HG03575 (cell line): Measurements from ENCODE around the gene SLC39A11.

Source experiments
- ATAC-seq: cut with Tn5 transposase; IDR thresholded peaks from one replicate; pipeline ENCODE4 v1.9.1; 2021; ENCODE audit not compliant: unreplicated experiment, insufficient number of reproducible peaks, low FRiP score; ENCODE audit errors: extremely low read depth

The SLC39A11 gene

DNA sequence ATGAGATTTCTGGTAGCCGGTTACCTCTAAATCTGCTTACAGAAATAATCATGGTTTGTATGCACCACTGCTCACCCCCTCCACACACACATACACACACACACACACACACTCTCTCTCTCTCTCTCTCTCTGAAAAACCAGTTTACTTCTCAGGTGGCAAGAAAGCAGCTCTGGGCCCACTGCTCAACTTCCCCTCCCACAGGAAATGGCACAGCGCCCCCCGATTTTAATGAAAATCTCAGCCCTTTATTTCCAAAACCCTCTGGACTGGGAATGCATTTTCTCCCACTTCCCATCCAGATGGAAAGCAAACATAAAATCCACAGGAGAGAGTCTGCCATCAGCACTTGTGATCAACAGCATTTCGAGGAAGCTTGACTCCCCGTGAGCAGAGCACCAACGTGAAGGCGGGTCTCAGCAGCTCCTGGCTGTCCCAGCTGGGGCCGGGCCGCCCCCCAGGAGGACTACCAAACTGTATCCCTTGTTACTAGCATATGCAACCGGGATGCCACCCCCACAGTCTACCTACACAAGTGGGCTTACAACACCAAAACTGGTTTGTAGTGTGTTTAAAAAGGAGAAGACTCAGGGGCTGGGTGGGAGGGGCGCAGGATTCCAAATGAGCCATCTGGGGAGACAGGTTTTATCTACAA, 121.1 kb downstream of the SLC39A11 start:
- ATAC-seq: no peak

DNA sequence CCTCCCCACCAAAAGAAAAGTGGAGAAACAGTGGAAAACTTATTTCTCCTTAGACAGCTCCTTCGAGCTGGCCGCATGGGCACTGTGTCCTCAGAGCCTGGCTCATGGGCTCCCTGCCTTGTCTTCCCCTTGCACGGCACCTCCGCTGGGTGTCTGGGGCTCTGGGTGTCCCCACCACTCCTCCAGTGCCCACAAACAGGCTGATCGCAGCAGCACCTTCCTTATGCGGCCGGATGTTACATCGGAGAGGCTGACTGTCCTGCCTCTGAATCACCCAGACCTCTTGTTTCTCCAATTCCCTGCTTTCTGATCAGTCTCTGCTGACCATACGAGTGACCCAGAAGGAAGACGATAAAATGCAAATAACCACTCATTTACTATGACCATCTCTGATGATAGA, 121.7 kb downstream of the SLC39A11 start:
- no peak for ATAC-seq

DNA sequence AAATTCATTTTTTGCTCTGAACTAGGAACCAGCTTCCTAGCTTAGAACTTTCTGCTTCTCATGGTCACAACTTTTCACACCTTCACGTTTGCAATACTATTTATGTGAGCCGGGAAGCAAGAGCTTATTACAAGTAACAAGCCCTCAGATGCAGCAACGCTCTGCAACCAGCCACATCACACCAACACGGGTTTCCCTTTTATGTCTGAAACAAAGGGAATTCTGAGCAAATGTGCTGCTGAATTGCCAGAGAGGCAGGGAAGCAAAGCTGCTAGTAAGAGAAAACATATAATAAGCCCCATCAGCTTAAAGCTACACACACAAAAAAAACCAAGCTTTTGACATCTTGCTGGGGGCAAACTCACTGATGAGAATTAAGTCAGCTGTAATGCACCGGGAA, 122.2 kb downstream of the SLC39A11 start:
- ATAC-seq: no peak

DNA sequence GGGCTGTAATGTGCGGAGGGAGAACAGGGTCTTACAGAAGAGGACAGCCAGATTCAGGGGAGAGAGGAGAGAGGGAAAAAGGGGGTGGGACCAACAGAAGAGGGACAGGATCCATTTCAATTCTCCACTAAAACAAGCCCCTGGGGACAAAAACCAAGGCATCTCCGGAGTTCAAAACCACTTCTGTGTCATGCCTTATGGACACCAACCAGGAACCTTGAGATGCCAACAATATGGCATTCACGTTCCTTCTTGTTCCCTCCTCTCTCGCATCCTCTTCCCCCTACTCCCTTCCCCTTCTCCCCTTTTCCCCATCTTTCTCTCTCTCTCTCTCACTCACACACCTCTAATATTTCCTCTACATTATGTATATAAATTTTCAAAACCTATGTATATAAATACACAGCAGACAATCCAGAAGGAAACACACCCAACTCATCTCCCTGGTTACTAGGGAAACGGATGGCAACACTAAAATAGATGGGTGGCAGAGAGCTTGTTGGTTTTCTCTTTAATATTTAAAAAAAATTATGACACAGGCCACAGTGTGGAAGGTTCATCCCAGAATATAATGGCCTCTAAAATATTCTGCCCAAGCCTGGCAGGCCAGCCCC, 123.1 kb downstream of the SLC39A11 start:
- no peak for ATAC-seq

DNA sequence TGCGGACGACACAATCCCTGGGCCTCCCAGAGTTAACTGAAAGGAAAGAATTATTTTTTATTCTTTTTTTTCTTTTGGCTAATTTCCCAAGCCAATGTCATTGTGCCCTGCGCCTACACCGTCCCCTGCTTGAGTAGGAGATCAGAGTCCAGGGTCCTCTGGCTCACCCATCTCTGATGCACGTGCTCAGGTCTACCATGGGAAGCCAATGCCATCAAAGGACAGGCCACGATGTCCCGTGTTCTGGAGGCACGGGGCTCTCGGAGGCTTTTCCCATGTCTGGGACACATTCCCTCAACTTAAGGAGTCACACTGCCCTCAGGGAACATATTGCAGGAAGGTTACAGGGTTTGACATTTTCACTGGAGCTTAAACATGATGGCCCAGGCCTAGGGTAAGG, 123.7 kb downstream of the SLC39A11 start:
- no peak for ATAC-seq

DNA sequence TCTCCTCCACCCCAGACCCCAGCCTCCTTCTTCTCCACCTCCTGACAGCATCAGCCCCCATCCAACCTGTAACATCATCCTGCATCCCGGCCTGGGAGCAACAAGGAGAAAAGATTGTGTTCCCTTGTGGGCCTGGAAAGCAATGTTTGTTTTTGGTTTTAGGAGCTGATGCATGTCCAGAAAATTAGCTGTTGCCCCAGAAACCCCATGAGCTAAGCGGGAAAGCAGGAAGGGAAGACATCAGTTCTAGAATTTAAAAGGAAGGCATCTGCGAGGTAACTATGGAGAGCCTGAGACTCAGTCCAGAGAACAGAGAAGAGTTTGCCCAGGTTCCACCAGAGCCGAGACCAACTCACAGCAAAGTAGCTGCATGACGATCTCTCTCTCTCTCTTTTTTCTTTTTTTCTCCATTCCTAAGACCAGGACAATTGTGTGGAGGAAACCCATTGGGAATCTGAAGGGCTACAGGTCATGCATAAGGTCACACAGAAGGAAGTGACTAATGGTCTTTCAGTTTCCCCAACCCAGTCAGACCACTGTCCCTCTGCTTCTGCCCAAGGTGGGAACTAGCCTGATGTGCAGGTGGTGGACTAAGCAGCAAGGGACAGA, 124.4 kb downstream of the SLC39A11 start:
- ATAC-seq: no peak

DNA sequence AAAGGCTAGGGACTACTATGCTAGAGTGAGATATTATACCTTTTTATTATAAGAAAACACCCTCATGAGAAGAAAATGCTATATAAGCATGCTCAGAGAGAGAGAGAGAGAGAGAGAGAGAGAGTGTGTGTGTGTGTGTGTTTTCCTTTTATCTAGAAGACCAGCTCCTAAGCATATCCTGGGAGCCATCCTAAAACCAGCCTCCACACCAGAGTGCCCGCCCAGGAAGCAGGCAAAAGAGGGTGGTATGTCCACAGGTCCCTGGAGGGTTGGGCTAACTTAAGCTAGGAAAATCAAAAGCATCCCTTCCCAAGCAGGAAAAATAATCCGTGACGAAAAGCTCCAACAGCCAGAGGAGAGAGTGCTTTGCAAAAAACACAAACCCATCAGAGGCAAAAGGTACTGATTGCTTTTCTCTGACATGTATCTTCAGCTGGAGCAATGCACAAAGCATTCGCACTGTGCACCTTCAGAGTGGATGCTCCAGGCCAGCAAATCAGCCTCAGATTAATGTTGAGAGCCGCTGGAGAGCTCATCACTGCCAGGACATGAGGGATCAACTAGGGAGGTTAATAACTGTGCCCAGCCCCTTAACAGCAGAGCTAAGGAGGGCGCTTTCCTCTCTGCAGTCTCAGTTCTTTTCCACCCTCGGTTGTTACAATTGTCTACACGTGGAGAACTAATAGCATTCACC, 125.1 kb downstream of the SLC39A11 start:
- no peak for ATAC-seq

DNA sequence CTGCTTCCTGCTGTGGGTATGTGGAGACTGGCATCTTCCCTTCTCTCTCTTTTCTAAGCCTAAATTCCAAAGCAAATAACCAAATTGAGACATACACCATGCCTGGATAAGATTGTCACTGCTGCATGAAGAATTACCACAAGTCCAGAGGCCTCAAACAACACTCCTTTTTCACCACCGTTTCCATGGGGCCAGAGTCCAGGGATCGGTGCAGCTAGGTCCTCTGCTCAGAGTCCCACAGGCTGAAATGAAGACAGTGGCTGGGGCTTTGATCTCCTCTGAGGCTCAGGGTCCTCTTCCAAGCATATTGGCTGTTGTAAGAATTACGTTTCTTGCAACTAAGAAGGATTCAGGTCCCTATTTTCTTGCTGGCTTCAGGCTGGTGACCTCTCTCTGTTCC, 130.4 kb downstream of the SLC39A11 start:
- no peak for ATAC-seq

DNA sequence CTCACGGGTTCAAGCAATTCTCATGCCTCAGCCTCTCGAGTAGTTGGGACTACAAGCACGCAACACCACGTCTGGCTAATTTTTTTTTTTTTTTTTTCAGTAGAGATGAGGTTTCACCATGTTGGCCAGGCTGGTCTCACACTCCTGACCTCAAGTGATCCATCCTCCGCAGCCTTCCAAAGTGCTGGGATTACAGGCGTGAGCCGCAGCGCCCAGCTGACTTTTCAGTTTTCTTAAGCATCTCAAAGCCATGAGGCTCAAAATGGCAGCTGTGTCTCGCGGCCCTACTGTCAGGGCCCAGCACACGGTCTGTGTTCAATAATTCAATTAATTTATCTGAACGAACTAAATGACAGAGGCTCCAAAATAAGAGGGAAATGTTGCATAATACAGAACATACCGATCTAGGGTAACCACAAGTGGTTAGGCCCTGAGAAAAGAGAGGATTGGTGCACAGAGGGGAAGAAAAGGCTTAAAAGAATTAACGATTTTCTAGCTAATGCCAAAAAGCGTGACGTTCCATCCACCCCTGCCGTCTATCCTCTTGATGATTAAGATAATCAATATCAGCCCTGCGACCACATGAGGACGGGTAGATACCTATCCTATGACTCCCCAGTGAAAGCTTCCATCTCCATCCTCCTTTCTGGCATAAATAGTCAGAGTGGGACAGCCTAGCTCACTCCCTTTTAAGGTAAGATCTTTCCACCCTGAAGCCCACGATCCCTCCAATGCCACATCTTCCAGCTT, 136.9 kb downstream of the SLC39A11 start:
- no peak for ATAC-seq

DNA sequence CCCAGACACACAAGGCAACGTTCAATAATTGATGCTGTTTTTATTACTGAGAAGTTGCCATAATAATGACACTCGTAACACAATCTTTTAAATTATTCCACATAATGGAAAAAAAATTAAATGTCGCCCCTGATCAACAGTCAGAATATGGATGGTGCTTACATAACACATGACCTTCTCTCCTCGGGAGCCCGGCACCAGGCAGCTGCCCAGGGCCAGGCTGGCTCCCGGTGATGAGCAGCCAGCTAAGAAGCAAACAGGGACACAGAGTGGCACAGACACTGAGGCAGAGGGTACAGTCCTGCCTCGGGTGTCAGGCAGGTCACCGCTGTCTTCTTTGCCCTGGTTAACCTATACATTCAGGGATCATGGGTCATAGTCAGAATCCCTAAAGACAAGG, 137.9 kb downstream of the SLC39A11 start:
- ATAC-seq: no peak

DNA sequence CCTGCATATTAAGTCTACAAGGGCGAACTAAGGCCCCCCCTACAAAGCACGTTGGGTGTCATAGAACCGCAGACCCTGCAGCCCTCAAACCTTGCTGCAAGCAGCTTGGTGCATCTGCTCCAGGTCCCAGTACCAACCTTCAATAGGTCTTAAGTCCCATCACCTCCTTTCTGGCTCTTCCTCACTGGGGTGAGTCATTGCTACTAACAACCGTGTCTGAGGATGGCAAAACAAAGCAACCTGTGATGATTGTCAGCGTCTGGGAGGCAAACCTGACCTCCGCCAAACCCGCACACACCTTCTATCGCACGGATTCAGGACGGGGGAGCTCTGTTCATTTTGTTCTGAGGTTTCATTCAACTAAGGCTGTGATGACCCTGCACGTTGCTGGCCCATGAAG, 138.9 kb downstream of the SLC39A11 start:
- ATAC-seq: no peak

DNA sequence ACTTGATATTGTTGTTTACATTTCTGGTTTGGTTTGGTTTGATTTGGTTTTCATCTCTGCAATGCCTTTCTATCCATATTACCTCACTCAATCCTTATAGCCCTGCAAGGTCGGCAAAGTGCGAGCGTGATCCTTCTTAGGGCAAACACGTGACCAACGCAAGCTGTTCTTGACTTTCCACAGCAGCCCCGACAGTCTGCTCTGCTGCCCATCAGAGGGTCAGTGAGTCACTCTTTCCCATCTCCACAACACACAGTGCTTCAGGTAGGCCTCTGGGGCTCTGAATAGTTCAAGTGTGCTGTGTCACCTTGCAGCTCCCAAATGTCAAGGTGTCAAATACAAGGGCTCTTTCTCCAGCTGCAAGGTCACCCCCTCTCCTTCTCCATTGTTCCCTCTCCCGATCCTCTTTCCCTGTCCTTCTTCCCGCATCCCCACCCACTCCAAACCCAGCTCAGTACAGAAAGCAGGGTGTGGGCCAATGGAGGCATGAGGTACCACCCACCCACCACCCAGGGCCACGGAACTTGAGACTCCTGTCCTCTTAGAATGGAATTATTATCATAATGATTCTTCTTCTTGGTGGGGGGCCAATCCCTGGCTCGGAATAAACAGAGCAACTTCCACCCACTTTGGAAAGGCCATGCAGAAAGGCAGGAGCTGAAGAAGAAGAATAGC, 139.7 kb downstream of the SLC39A11 start:
- ATAC-seq: no peak

DNA sequence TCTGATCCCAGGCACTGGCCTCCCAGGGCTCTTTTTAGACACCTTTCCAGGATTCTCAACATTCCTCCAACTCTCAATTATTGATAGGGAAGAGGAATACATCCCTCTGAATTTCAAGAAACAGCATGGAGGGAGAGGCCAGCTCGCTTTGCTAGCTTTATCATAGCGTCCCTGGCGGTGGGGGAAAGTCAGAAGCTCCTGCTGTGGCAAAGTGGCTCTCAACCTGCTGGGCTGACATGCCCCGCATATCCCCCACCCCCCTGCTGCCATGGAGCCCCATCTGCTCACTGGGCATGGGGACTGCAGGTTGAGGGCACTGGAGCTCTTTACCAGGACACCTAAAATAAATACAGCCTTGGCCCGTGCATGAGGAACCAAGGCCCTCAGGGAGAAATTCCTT, 140.3 kb downstream of the SLC39A11 start:
- ATAC-seq: no peak

DNA sequence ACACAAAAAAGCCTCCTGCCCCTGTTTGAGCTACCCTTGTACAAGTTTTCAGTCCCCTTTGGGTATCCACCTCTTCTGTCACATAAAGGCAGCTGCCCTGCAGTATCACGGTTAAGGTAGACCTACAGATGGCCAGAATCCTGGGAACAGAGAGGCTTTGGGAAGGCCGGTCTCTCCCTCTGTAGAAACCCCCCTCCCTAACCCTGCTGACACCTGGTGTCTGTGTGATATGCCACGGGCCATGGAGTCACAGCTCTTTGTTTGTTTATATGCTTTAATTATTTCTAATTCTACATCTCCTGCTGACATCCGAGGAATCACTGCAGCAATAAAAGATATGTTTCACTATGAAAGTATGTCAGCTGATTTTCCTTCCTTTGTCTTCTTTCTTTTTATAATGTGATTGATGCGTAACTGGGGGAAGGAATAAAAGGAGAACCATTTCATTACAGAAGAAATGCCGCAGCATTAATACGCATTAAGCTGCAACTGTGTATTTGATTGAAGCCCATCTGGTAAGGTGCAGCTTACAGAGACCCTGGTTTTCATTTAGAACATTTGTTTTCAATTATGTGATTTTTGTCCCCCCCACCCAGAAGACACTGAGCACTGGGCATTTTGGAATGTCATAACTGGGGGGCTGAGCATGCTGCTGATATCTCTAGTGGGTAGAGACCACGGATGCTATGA, 142.1 kb downstream of the SLC39A11 start:
- no peak for ATAC-seq

DNA sequence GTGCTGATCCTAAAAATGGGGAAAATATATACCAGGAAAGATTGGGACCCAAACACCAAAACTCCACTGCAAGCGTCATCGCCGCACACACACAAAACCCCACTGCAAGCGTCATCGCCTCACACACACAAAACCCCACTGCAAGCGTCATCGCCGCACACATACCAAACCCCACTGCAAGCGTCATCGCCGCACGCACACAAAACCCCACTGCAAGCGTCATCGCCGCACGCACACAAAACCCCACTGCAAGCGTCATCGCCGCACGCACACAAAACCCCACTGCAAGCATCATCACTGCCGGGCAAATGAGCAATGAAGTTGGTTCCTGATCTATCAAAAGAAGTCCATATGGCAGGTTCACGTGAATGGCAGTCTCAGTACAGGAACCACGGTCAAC, 144.4 kb downstream of the SLC39A11 start:
- ATAC-seq: no peak

DNA sequence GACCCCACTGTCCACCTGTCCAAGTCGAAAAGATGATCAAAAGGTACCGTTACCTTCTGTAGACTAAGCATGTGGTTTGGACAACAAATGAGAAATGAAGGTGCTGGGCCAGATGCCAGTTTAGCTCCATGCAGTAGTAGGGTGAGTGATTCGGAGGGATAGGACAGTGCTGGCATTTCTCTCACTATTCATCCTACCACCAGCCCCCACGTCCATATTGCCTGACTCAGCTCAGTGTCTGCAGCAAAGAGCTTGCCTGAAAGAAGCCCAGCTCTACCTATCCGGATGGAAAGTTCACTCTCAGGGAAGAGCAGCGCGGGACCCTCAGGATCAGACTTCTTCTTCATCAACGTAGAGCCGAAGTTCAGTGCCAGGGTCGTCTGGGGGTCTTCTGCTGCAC, 145.0 kb downstream of the SLC39A11 start:
- ATAC-seq: no peak

DNA sequence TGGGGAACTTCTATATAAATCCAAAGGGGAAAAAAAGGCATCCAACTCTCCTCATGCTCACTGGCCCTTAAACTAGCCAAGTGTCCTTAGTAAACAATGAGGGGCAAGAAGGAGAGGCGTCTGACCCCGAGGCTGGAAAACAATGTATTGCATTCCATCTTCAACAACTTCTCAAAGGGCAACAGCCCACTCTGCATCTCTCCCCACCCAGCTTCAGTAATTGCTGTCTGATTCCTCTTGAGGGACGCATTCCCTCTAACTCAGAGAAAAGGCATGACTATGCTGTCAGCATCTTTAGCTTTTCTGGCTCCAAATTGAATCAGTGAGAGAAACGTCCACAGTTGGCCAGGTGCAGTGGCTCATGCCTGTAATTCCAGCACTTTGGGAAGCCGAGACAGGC, 145.8 kb downstream of the SLC39A11 start:
- no peak for ATAC-seq

DNA sequence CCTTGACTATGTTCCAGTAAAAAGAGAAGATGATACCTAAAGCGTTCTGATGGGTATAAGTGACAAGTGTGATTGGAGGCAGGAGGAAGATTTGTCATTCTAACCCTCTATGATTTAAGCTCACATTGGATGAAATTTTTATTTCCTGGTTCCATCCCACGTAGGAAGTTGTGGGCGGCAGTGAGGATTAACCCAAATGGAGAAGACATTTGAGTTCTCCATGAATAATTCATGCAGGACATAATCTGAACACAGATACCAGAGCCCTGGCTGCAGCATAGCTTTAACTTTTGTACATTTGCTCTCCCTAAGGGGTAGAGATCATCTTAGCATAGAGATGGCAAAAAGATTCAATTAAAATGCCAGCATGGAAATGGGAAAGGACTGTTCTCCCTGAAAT, 146.3 kb downstream of the SLC39A11 start:
- no peak for ATAC-seq
